Measurements from ENCODE around the gene RASSF5.

- TF ChIP-seq POLR2AphosphoS5 (IDR thresholded peaks at IDR 0.05; ENCODE audit: borderline replicate concordance, low read depth, low read length) (no peak), EZH2 (IDR thresholded peaks at IDR 0.05) (no peak), FOXP2 (optimal IDR thresholded peaks at IDR 0.05; ENCODE audit: control extremely low read depth, extremely low read length, insufficient read depth) (no peak)
Observed at GRCh38 chr1:206507284-206508129, at the start of gene RASSF5.

Data from SK-N-MC (cell line).